Mesothelial cell of epicardium (in vitro differentiated cells): ENCODE measurements around the gene PLCXD3. TPM values are rescaled to one million over a fixed set of nuclear protein-coding genes. Genes with fewer than 3 reads are reported as not detected.

Source experiments
- DNase-seq, 2 experiments: peaks; one replicate each; pipeline ENCODE4 v3.0.0; 2021; ENCODE audit warnings: low spot score in 2 of 2; ENCODE audit not compliant: unreplicated experiment in 2 of 2
- H3K27ac Mint-ChIP-seq: 2 replicates; pipeline ENCODE4 v1.8.0; 2021; ENCODE audit warnings: mixed read lengths
- H3K27me3 Mint-ChIP-seq: 2 replicates; pipeline ENCODE4 v1.8.0; 2021; ENCODE audit warnings: low read depth, mixed read lengths
- H3K36me3 Mint-ChIP-seq: 2 replicates; pipeline ENCODE4 v1.8.0; 2021; ENCODE audit warnings: mixed read lengths
- H3K4me1 Mint-ChIP-seq: 2 replicates; pipeline ENCODE4 v1.8.0; 2021; ENCODE audit warnings: mixed read lengths
- H3K4me3 Mint-ChIP-seq: 2 replicates; pipeline ENCODE4 v1.8.0; 2021; ENCODE audit warnings: mild to moderate bottlenecking, moderate library complexity, mixed read lengths
- H3K9me3 Mint-ChIP-seq: 2 replicates; pipeline ENCODE4 v1.8.0; 2021; ENCODE audit warnings: mixed read lengths
- CTCF ChIP-seq: fragments of 200-600 bp; sonication (generic); IDR thresholded peaks from one replicate; pipeline ENCODE4 v1.5.0; 2021; ENCODE audit warnings: antibody characterized with exemption; ENCODE audit not compliant: unreplicated experiment
- total RNA-seq: library from RNA; stranded (reverse); gene quantifications from 3 replicates; pipeline ENCODE4 v1.2.1, GENCODE V29; 2021

Gene PLCXD3
- total RNA-seq, 1 donor from 2014 or later: not detected

GRCh38 chr5:41363343-41363986 lies 146.9 kb downstream of the PLCXD3 start:
- no peak for DNase-seq
- Mint-ChIP-seq H3K27me3 (no peaks in the 10 kb centered on the region), H3K4me3 (no peak overlapping the region), H3K36me3 (no peaks in the 10 kb centered on the region), H3K9me3 (peaks cover 13% of the 10 kb centered on the region), H3K4me1 (peaks cover 6% of the 10 kb centered on the region), H3K27ac (no peak overlapping the region)
- no peak for TF ChIP-seq CTCF

- peaks cover 15% of the 10 kb centered on the region for H3K9me3 Mint-ChIP-seq
- H3K27ac Mint-ChIP-seq: no peak overlapping the region
- no peak overlapping the region for H3K4me3 Mint-ChIP-seq
- H3K4me1 Mint-ChIP-seq: no peaks in the 10 kb centered on the region
- TF ChIP-seq CTCF: no peak
- no peaks in the 10 kb centered on the region for H3K36me3 Mint-ChIP-seq
- no peaks in the 10 kb centered on the region for H3K27me3 Mint-ChIP-seq
- DNase-seq: no peak
Observed at GRCh38 chr5:41356786-41357185, 153.6 kb downstream of the PLCXD3 start.

- no peak for DNase-seq
- Mint-ChIP-seq H3K9me3 (no peaks in the 10 kb centered on the region), H3K27ac (no peak overlapping the region), H3K4me1 (no peaks in the 10 kb centered on the region), H3K27me3 (peaks cover 7% of the 10 kb centered on the region), H3K36me3 (no peaks in the 10 kb centered on the region), H3K4me3 (no peak overlapping the region)
- no peak for TF ChIP-seq CTCF
Observed at GRCh38 chr5:41349846-41350245, 160.6 kb downstream of the PLCXD3 start.

GRCh38 chr5:41347569-41347968 lies 162.8 kb downstream of the PLCXD3 start:
- Mint-ChIP-seq H3K9me3 (no peaks in the 10 kb centered on the region), H3K27ac (no peak overlapping the region), H3K36me3 (no peaks in the 10 kb centered on the region), H3K4me3 (no peak overlapping the region), H3K27me3 (peaks cover 7% of the 10 kb centered on the region), H3K4me1 (no peaks in the 10 kb centered on the region)
- no peak for DNase-seq
- no peak for TF ChIP-seq CTCF

GRCh38 chr5:41346609-41347008 lies 163.8 kb downstream of the PLCXD3 start:
- no peak for TF ChIP-seq CTCF
- Mint-ChIP-seq H3K27me3 (peaks cover 7% of the 10 kb centered on the region), H3K9me3 (no peaks in the 10 kb centered on the region), H3K4me1 (no peaks in the 10 kb centered on the region), H3K4me3 (no peak overlapping the region), H3K27ac (no peak overlapping the region), H3K36me3 (no peaks in the 10 kb centered on the region)
- no peak for DNase-seq

GRCh38 chr5:41345295-41345694 lies 165.1 kb downstream of the PLCXD3 start:
- Mint-ChIP-seq H3K36me3 (no peaks in the 10 kb centered on the region), H3K27me3 (peaks cover 9% of the 10 kb centered on the region), H3K4me3 (no peak overlapping the region), H3K4me1 (no peaks in the 10 kb centered on the region), H3K9me3 (no peaks in the 10 kb centered on the region), H3K27ac (no peak overlapping the region)
- no peak for TF ChIP-seq CTCF
- no peak for DNase-seq
